ENCODE data around the gene MAN1A1. TPM values are rescaled to one million over a fixed set of nuclear protein-coding genes. Genes with fewer than 3 reads are reported as not detected.

The MAN1A1 gene
- polyA plus RNA-seq, 1 experiment, result 1.6 TPM

DNA sequence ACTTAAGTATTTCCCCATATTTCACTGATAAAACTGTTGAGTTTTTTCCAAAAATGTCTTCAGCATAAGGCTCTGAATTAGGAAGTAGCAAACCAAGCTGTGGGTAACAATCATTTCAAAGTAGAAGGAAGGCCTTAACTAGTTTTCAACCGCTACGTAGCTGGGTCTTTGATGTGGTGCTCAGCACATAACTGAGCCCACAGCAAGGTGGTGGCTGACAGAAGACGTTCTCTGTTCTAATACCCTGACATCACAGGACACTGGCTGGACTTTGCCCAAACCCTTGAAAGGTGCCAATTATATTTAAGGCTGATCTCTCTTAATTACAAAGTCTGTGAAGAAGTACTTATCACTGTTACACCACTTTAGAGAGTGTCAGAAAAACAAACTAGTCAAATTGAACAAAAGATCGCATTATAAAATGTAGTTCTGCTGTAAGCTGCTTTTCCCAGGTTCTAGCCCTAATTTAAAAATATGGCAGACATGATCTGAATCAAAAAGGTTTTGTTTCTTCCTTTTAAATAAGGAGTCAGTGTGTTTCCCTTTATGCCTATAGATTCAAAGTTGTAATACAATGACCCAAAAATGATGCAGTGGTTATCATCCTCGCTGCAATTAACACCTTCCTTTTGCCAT, 26.7 kb downstream of the MAN1A1 start:
- no peak for DNase-seq (ENCODE audit: low read depth)
- POLR2A ChIA-PET, result no interaction called here
- Histone ChIP-seq H3K4me3 (ENCODE audit: low read depth, low read length) (no peak overlapping the region), H3K36me3 (ENCODE audit: control insufficient read depth, insufficient read depth, low read length) (no peaks in the 10 kb centered on the region), H3K27me3 (ENCODE audit: control insufficient read depth, insufficient read depth, low read length) (no peaks in the 10 kb centered on the region)
- TF ChIP-seq, protein P1, sequence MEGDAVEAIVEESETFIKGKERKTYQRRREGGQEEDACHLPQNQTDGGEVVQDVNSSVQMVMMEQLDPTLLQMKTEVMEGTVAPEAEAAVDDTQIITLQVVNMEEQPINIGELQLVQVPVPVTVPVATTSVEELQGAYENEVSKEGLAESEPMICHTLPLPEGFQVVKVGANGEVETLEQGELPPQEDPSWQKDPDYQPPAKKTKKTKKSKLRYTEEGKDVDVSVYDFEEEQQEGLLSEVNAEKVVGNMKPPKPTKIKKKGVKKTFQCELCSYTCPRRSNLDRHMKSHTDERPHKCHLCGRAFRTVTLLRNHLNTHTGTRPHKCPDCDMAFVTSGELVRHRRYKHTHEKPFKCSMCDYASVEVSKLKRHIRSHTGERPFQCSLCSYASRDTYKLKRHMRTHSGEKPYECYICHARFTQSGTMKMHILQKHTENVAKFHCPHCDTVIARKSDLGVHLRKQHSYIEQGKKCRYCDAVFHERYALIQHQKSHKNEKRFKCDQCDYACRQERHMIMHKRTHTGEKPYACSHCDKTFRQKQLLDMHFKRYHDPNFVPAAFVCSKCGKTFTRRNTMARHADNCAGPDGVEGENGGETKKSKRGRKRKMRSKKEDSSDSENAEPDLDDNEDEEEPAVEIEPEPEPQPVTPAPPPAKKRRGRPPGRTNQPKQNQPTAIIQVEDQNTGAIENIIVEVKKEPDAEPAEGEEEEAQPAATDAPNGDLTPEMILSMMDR (IDR thresholded peaks at IDR 0.05; ENCODE audit: insufficient read depth, low read depth, low read length), result no peak
- CTCF ChIA-PET, result interaction anchor here (1.5 kb wide), 1 partner anchor 193 kb away, joined by 4 read pairs; no protein-coding TSS in a partner anchor

- no peak for DNase-seq (ENCODE audit: low read depth)
- ChIA-PET CTCF (interaction anchor here (1.5 kb wide), 1 partner anchor 192 kb away, joined by 4 read pairs; no protein-coding TSS in a partner anchor), POLR2A (no interaction called here)
- Histone ChIP-seq H3K27me3 (ENCODE audit: control insufficient read depth, insufficient read depth, low read length) (no peaks in the 10 kb centered on the region), H3K36me3 (ENCODE audit: control insufficient read depth, insufficient read depth, low read length) (no peaks in the 10 kb centered on the region), H3K4me3 (ENCODE audit: low read depth, low read length) (no peak overlapping the region)
- TF ChIP-seq, protein P1 (IDR thresholded peaks at IDR 0.05; ENCODE audit: insufficient read depth, low read depth, low read length), result no peak
Measured at GRCh38 chr6:119322034-119322433, 27.5 kb downstream of the MAN1A1 start.

DNA sequence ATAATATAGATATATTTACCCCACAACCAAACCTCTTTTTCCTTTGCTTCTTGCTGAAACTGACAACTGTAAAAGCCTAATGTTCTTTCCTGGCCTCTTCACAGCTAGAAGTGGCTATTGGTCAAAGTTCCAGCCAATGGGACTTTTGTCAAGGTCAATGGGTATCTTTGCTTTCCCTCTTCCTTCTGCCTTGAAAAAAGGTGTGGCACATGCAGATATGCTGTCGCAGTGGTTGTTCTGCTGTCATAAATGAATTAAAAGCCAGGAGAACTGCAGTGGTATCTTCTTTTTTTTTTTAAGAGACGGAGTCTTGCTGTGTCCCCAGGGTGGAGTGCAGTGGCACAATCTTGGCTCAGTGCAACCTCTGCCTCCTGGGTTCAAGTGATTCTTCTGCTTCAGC, 29.9 kb downstream of the MAN1A1 start:
- CTCF ChIA-PET, result no interaction called here
- TF ChIP-seq, protein P1 (IDR thresholded peaks at IDR 0.05; ENCODE audit: insufficient read depth, low read depth, low read length), result no peak
- H3K4me3 ChIP-seq (ENCODE audit: low read depth, low read length), result no peak overlapping the region
- no peaks in the 10 kb centered on the region for H3K27me3 ChIP-seq (ENCODE audit: control insufficient read depth, insufficient read depth, low read length)
- H3K36me3 ChIP-seq (ENCODE audit: control insufficient read depth, insufficient read depth, low read length), result no peaks in the 10 kb centered on the region
- DNase-seq (ENCODE audit: low read depth), result no peak
- POLR2A ChIA-PET, result no interaction called here

- TF ChIP-seq, protein P1 (IDR thresholded peaks at IDR 0.05; ENCODE audit: insufficient read depth, low read depth, low read length), result no peak
- H3K4me3 ChIP-seq (ENCODE audit: low read depth, low read length), result no peak overlapping the region
- CTCF ChIA-PET, result no interaction called here
- POLR2A ChIA-PET, result no interaction called here
- no peaks in the 10 kb centered on the region for H3K36me3 ChIP-seq (ENCODE audit: control insufficient read depth, insufficient read depth, low read length)
- DNase-seq (ENCODE audit: low read depth), result no peak
- no peaks in the 10 kb centered on the region for H3K27me3 ChIP-seq (ENCODE audit: control insufficient read depth, insufficient read depth, low read length)
Measured at GRCh38 chr6:119318730-119319129, 30.8 kb downstream of the MAN1A1 start.

- ChIA-PET CTCF (no interaction called here), POLR2A (no interaction called here)
- Histone ChIP-seq H3K27me3 (ENCODE audit: control insufficient read depth, insufficient read depth, low read length) (no peaks in the 10 kb centered on the region), H3K4me3 (ENCODE audit: low read depth, low read length) (no peak overlapping the region), H3K36me3 (ENCODE audit: control insufficient read depth, insufficient read depth, low read length) (no peaks in the 10 kb centered on the region)
- no peak for DNase-seq (ENCODE audit: low read depth)
- TF ChIP-seq, protein P1 (IDR thresholded peaks at IDR 0.05; ENCODE audit: insufficient read depth, low read depth, low read length), result no peak
Measured at GRCh38 chr6:119318176-119318575, 31.4 kb downstream of the MAN1A1 start.

All from BJ (cell line).